PC-3 (cell line): ENCODE data around the gene SERINC2. TPM values are rescaled to one million over a fixed set of nuclear protein-coding genes. Genes with fewer than 3 reads are reported as not detected.
"Not testable (repeated sequence)": the region's sequence is repeated elsewhere in the genome, so short reads cannot be mapped to it uniquely, and the experiment has no call there.

Experiments used
- ATAC-seq: fragments of 200-7000 bp; cut with Tn5 transposase; 2 replicates; pipeline ENCODE4 v1.9.1; 2020; ENCODE audit warnings: mild to moderate bottlenecking, moderate library complexity
- BruUV-seq: library from RNA; stranded (reverse); fragments of 400-500 nt; replicated peaks from 2 replicates; lab custom pipeline; 2021; lab: Mats Ljungman, UMichigan
- CTCF ChIA-PET: fragments of 300-600 bp; sonication (Branson Sonifier 250); formaldehyde crosslinking; loops from one replicate; lab custom pipeline; 2022; ENCODE audit warnings: antibody characterized with exemption; lab: Charles Lee
- POLR2A ChIA-PET: fragments of 300-600 bp; sonication (Branson Sonifier 250); formaldehyde crosslinking; loops from one replicate; lab custom pipeline; 2022; ENCODE audit warnings: antibody characterized with exemption; ENCODE audit not compliant: unreplicated experiment; lab: Charles Lee
- DNase-seq: peaks from one replicate; pipeline ENCODE4 v3.0.0-alpha.2; 2015
- H2AFZ ChIP-seq: fragments of 300-600 bp; sonication (generic); 2 replicates; pipeline ENCODE4 v1.6.0; 2016; ENCODE audit warnings: antibody characterized with exemption, low read length
- H3F3A ChIP-seq: fragments of 300-600 bp; sonication (generic); one replicate; pipeline ENCODE4 v1.6.0; 2017; ENCODE audit warnings: antibody characterized with exemption, low read length, control low read depth, mild to moderate bottlenecking; ENCODE audit not compliant: unreplicated experiment
- H3K27ac ChIP-seq: fragments of 300-600 bp; sonication (generic); 2 replicates; pipeline ENCODE4 v1.5.1; 2016; ENCODE audit warnings: mild to moderate bottlenecking, low read length
- H3K27me3 ChIP-seq: fragments of 300-600 bp; sonication (generic); 2 replicates; pipeline ENCODE4 v1.6.1; 2016; ENCODE audit warnings: low read length, mixed read lengths
- H3K36me3 ChIP-seq: fragments of 300-600 bp; sonication (generic); 2 replicates; pipeline ENCODE4 v1.6.1; 2016; ENCODE audit warnings: low read depth, mixed run types, low read length, mixed read lengths
- H3K4me1 ChIP-seq: fragments of 300-600 bp; sonication (generic); 2 replicates; pipeline ENCODE4 v1.5.1; 2016; ENCODE audit warnings: low read length; ENCODE audit not compliant: insufficient read depth
- H3K4me2 ChIP-seq: fragments of 300-600 bp; sonication (generic); 2 replicates; pipeline ENCODE4 v1.6.0; 2016; ENCODE audit warnings: low read length
- H3K4me3 ChIP-seq: fragments of 300-600 bp; sonication (generic); 2 replicates; pipeline ENCODE4 v1.5.1; 2016; ENCODE audit warnings: mild to moderate bottlenecking, low read length, mixed read lengths
- H3K79me2 ChIP-seq: fragments of 300-600 bp; sonication (generic); 2 replicates; pipeline ENCODE4 v1.6.1; 2017; ENCODE audit warnings: low read length, mixed read lengths
- H3K9ac ChIP-seq: fragments of 300-600 bp; sonication (generic); 2 replicates; pipeline ENCODE4 v1.6.0; 2016; ENCODE audit warnings: mild to moderate bottlenecking, low read length
- H3K9me2 ChIP-seq: fragments of 300-600 bp; sonication (generic); replicated peaks from 2 replicates; pipeline ENCODE4 v1.6.1; 2016; ENCODE audit warnings: mixed run types, low read length, mixed read lengths
- H3K9me3 ChIP-seq: fragments of 300-600 bp; sonication (generic); 2 replicates; pipeline ENCODE4 v1.6.1; 2016; ENCODE audit warnings: low read length, mixed read lengths
- H4K20me1 ChIP-seq: fragments of 300-600 bp; sonication (generic); 2 replicates; pipeline ENCODE4 v1.6.1; 2016; ENCODE audit warnings: low read length, mixed read lengths
- CTCF ChIP-seq: fragments of 300-600 bp; sonication (generic); conservative IDR thresholded peaks from 2 replicates; pipeline ENCODE4 v1.5.1; 2017; ENCODE audit warnings: antibody characterized with exemption, low read depth, mild to moderate bottlenecking, low read length
- EZH2 ChIP-seq: fragments of 300-600 bp; sonication (generic); IDR thresholded peaks from one replicate; pipeline ENCODE4 v1.6.1; 2017; ENCODE audit warnings: antibody characterized with exemption, mild to moderate bottlenecking, low read length; ENCODE audit not compliant: unreplicated experiment
- EZH2phosphoT487 ChIP-seq: fragments of 300-600 bp; sonication (generic); IDR thresholded peaks from 2 replicates; pipeline ENCODE4 v1.6.1; 2018; ENCODE audit warnings: mild to moderate bottlenecking, antibody characterized with exemption, low read length, borderline replicate concordance
- intact Hi-C: fragments of 100-400 bp; cut with micrococcal nuclease; formaldehyde crosslinking; loops from 2 replicates; pipeline ENCODE4 v1.9.0; 2023
- total RNA-seq: library from RNA; depleted of rRNA; stranded (reverse); fragments of >200 nt; gene quantifications from 2 replicates; pipeline ENCODE4 v1.2.3, GENCODE V29; 2014

The SERINC2 gene
- total RNA-seq, 1 experiment from 2014 or later: 51.5 TPM

- Histone ChIP-seq H3K9me3 (peaks cover 20% of the 10 kb centered on the region; the same call in 1 of the 2 replicates), H3F3A (no peaks in the 10 kb centered on the region), H3K27me3 (no peaks in the 10 kb centered on the region), H3K79me2 (no peaks in the 10 kb centered on the region), H3K9ac (no peak overlapping the region), H3K36me3 (peaks cover 4% of the 10 kb centered on the region; the same call in 1 of the 2 replicates), H2AFZ (no peak overlapping the region), H3K9me2 (no peaks in the 10 kb centered on the region), H3K4me3 (no peak overlapping the region), H3K4me1 (no peaks in the 10 kb centered on the region), H3K27ac (no peak overlapping the region), H4K20me1 (no peaks in the 10 kb centered on the region), H3K4me2 (no peak overlapping the region)
- POLR2A ChIA-PET: no interaction called here
- peak; percentile 27 for DNase-seq
- CTCF ChIA-PET: no interaction called here
- no TSS peak for BruUV-seq
- no peak for TF ChIP-seq EZH2
- peak; percentile 55 for TF ChIP-seq CTCF
- intact Hi-C loops: loop anchor here (2.0 kb wide), 1 partner anchor 89 kb away; no protein-coding TSS in a partner anchor
- ATAC-seq: no peak
Measured at GRCh38 chr1:31460027-31460426, 47.0 kb downstream of the SERINC2 start.

- no peak overlapping the region for H3K4me3 ChIP-seq
- no peaks in the 10 kb centered on the region for H3K79me2 ChIP-seq
- no peak for TF ChIP-seq CTCF
- no peak overlapping the region for H3K27ac ChIP-seq
- no peaks in the 10 kb centered on the region for H3F3A ChIP-seq
- no peaks in the 10 kb centered on the region; the same call in 1 of the 2 replicates for H3K36me3 ChIP-seq
- H3K4me2 ChIP-seq: no peak overlapping the region
- H2AFZ ChIP-seq: no peak overlapping the region
- ATAC-seq (no peak), DNase-seq (peak; percentile 10)
- intact Hi-C loops: no loop called here
- BruUV-seq: no TSS peak
- no peak overlapping the region for H3K9ac ChIP-seq
- ChIA-PET CTCF (no interaction called here), POLR2A (no interaction called here)
- H3K9me2 ChIP-seq: no peaks in the 10 kb centered on the region
- H3K4me1 ChIP-seq: peaks cover 11% of the 10 kb centered on the region
- peaks cover 18% of the 10 kb centered on the region; the same call in 1 of the 2 replicates for H3K9me3 ChIP-seq
- H4K20me1 ChIP-seq: no peaks in the 10 kb centered on the region
- H3K27me3 ChIP-seq: no peaks in the 10 kb centered on the region
Measured at GRCh38 chr1:31467005-31467674, 54.1 kb downstream of the SERINC2 start.

GRCh38 chr1:31470794-31471315 lies 57.8 kb downstream of the SERINC2 start:
- Histone ChIP-seq H3K27ac (0 out of 2 replicates have a peak overlapping the region, but pooled peaks have one; percentile 13), H3K9me3 (peaks cover 14% of the 10 kb centered on the region; the same call in 1 of the 2 replicates), H3K9ac (no peak overlapping the region), H3K9me2 (no peaks in the 10 kb centered on the region), H3K4me1 (peaks cover 12% of the 10 kb centered on the region), H3K36me3 (no peaks in the 10 kb centered on the region; the same call in 1 of the 2 replicates), H2AFZ (no peak overlapping the region), H3F3A (no peaks in the 10 kb centered on the region), H3K4me2 (no peak overlapping the region), H3K79me2 (no peaks in the 10 kb centered on the region), H3K4me3 (no peak overlapping the region), H4K20me1 (no peaks in the 10 kb centered on the region), H3K27me3 (no peaks in the 10 kb centered on the region)
- ChIA-PET POLR2A (no interaction called here), CTCF (no interaction called here)
- intact Hi-C loops: no loop called here
- BruUV-seq: TSS peak; percentile 42
- TF ChIP-seq EZH2 (no peak), CTCF (no peak), EZH2phosphoT487 (no peak)
- no peak for DNase-seq
- ATAC-seq: no peak; the same call in 1 of the 2 replicates

GRCh38 chr1:31471452-31472313 lies 58.7 kb downstream of the SERINC2 start:
- DNase-seq: peak; percentile 77
- POLR2A ChIA-PET: interaction anchor here (0.7 kb wide), 1 partner anchor 105 kb away, joined by 3 read pairs; the partner anchor contains the start of gene TINAGL1
- H3K4me3 ChIP-seq, H3K27me3 ChIP-seq, H4K20me1 ChIP-seq, H3K9me2 ChIP-seq, H3F3A ChIP-seq, intact Hi-C loops, H3K36me3 ChIP-seq, H3K9ac ChIP-seq, CTCF ChIA-PET, H3K79me2 ChIP-seq, H3K9me3 ChIP-seq: not testable (repeated sequence)
- BruUV-seq: TSS peak; percentile 86
- H3K27ac ChIP-seq: peak overlapping the region; percentile 64
- H3K4me2 ChIP-seq: peak overlapping the region; percentile 41
- peak overlapping the region; percentile 55 for H2AFZ ChIP-seq
- ATAC-seq: peak; percentile 64
- peaks cover 15% of the 10 kb centered on the region for H3K4me1 ChIP-seq
